Fibroblast of lung (primary cell): Measurements from ENCODE around the gene JUP. TPM values are rescaled to one million over a fixed set of nuclear protein-coding genes. Genes with fewer than 3 reads are reported as not detected.

Source experiments
- DNase-seq, 2 donors: peaks; one replicate each; pipeline versions ENCODE4 v3.0.0 to v3.0.0-alpha.2; 2010; ENCODE audit warnings: low read depth in 2 of 2
- H2AFZ ChIP-seq: 2 replicates; pipeline ENCODE4 v1.5.1; 2012; ENCODE audit warnings: low read length, control low read depth, inconsistent platforms
- H3K27ac ChIP-seq: 2 replicates; pipeline ENCODE4 v1.5.1; 2011; ENCODE audit warnings: low read length, control low read depth; ENCODE audit not compliant: insufficient read depth
- H3K27me3 ChIP-seq: 2 replicates; pipeline ENCODE4 v1.5.1; 2011; ENCODE audit warnings: mild to moderate bottlenecking, low read length; ENCODE audit not compliant: control insufficient read depth, insufficient read depth
- H3K36me3 ChIP-seq: 2 replicates; pipeline ENCODE4 v1.5.1; 2011; ENCODE audit warnings: low read length; ENCODE audit not compliant: control insufficient read depth, insufficient read depth
- H3K4me1 ChIP-seq: 2 replicates; pipeline ENCODE4 v1.5.1; 2011; ENCODE audit warnings: low read length; ENCODE audit not compliant: control insufficient read depth, insufficient read depth; ENCODE audit errors: extremely low read depth
- H3K4me2 ChIP-seq: 2 replicates; pipeline ENCODE4 v1.5.1; 2011; ENCODE audit warnings: low read length, control low read depth; ENCODE audit not compliant: insufficient read depth; ENCODE audit errors: extremely low read depth
- H3K4me3 ChIP-seq, 4 experiments: fragments of 200-600 bp in 1 of 4; sonication (generic) in 1 of 4; replicated peaks in 1 of 4; 2 replicates each; pipeline ENCODE4 v1.5.1; 2011 to 2016; ENCODE audit warnings: low read length in 4 of 4, low read depth in 3 of 4, mild to moderate bottlenecking in 3 of 4, control low read depth in 2 of 4, inconsistent platforms in 1 of 4, mixed read lengths in 1 of 4; ENCODE audit not compliant: insufficient read depth in 1 of 4; ENCODE audit errors: control extremely low read depth in 1 of 4
- H3K79me2 ChIP-seq: 2 replicates; pipeline ENCODE4 v1.5.1; 2012; ENCODE audit warnings: mild to moderate bottlenecking, low read length, inconsistent platforms; ENCODE audit not compliant: control insufficient read depth, insufficient read depth
- H3K9ac ChIP-seq: 2 replicates; pipeline ENCODE4 v1.5.1; 2011; ENCODE audit warnings: mild to moderate bottlenecking, low read length, control low read depth; ENCODE audit not compliant: insufficient read depth
- H3K9me3 ChIP-seq: 2 replicates; pipeline ENCODE4 v1.5.1; 2012; ENCODE audit warnings: low read depth, low read length; ENCODE audit not compliant: control insufficient read depth, insufficient read depth
- H4K20me1 ChIP-seq: 2 replicates; pipeline ENCODE4 v1.5.1; 2011; ENCODE audit warnings: low read length; ENCODE audit not compliant: control insufficient read depth, insufficient read depth; ENCODE audit errors: extremely low read depth
- CTCF ChIP-seq, 2 donors: IDR thresholded peaks in 1 of 2; conservative IDR thresholded peaks in 1 of 2; 1 replicate in 1 of 2; 2 replicates in 1 of 2; pipeline ENCODE4 v1.5.1; 2011 to 2012; ENCODE audit warnings: low read length in 2 of 2, control low read depth in 1 of 2, inconsistent platforms in 1 of 2, low read depth in 1 of 2, mild to moderate bottlenecking in 1 of 2
- EZH2 ChIP-seq: IDR thresholded peaks from 2 replicates; pipeline ENCODE4 v1.5.1; 2012; ENCODE audit warnings: low read length, control low read depth, mild to moderate bottlenecking; ENCODE audit errors: missing control alignments
- polyA plus RNA-seq, 2 donors: library from polyadenylated mRNA; depleted of rRNA in 1 of 2; stranded (reverse) in 1 of 2; unstranded in 1 of 2; fragments of >200 nt; gene quantifications; 2 replicates each; pipeline ENCODE4 v1.2.1, GENCODE V29; 2011 to 2012; ENCODE audit warnings: missing spikeins in 1 of 2
- total RNA-seq: library from RNA; depleted of rRNA; stranded (reverse); fragments of >200 nt; gene quantifications from 2 replicates; pipeline ENCODE4 v1.2.1, GENCODE V29; 2014

Gene JUP
- total and polyA plus RNA-seq, 2 donors (not counting 1 experiment from before 2014, with no cell fraction given), result 3.2 to 13.2 TPM

- Histone ChIP-seq H3K9ac (no peak overlapping the region), H2AFZ (no peak overlapping the region), H3K36me3 (no peaks in the 10 kb centered on the region), H4K20me1 (no peaks in the 10 kb centered on the region), H3K27me3 (no peaks in the 10 kb centered on the region), H3K79me2 (no peaks in the 10 kb centered on the region), H3K27ac (no peak overlapping the region), H3K9me3 (no peaks in the 10 kb centered on the region), H3K4me3 (no peak overlapping the region), H3K4me2 (no peak overlapping the region), H3K4me1 (no peaks in the 10 kb centered on the region)
- no peak for TF ChIP-seq EZH2
- no peak for TF ChIP-seq CTCF (conservative IDR thresholded peaks at IDR 0.05 in 1 of 2, IDR thresholded peaks at IDR 0.05 in 1 of 2; ENCODE audit: low read depth in 1 of 2, low read length in 2 of 2)
- no peak for DNase-seq
Measured at GRCh38 chr17:41758601-41759000, 27.9 kb downstream of the JUP start.

- Histone ChIP-seq H3K27ac (no peak overlapping the region), H3K4me3 (no peak overlapping the region), H3K9me3 (no peaks in the 10 kb centered on the region), H3K9ac (no peak overlapping the region), H3K4me1 (no peaks in the 10 kb centered on the region), H3K36me3 (no peaks in the 10 kb centered on the region), H3K79me2 (no peaks in the 10 kb centered on the region), H3K4me2 (no peak overlapping the region), H2AFZ (no peak overlapping the region), H4K20me1 (no peaks in the 10 kb centered on the region), H3K27me3 (no peaks in the 10 kb centered on the region)
- DNase-seq, result no peak
- TF ChIP-seq CTCF (conservative IDR thresholded peaks at IDR 0.05 in 1 of 2, IDR thresholded peaks at IDR 0.05 in 1 of 2; ENCODE audit: low read depth in 1 of 2, low read length in 2 of 2) (no peak), EZH2 (no peak)
Measured at GRCh38 chr17:41754066-41754465, 32.4 kb downstream of the JUP start.

GRCh38 chr17:41751288-41751687 lies 35.2 kb downstream of the JUP start:
- Histone ChIP-seq H3K4me2 (no peak overlapping the region), H3K27ac (no peak overlapping the region), H3K36me3 (no peaks in the 10 kb centered on the region), H3K79me2 (no peaks in the 10 kb centered on the region), H3K4me3 (no peak overlapping the region), H3K27me3 (no peaks in the 10 kb centered on the region), H3K9ac (no peak overlapping the region), H3K4me1 (no peaks in the 10 kb centered on the region), H4K20me1 (no peaks in the 10 kb centered on the region), H2AFZ (no peak overlapping the region), H3K9me3 (no peaks in the 10 kb centered on the region)
- TF ChIP-seq EZH2, result no peak
- TF ChIP-seq CTCF (conservative IDR thresholded peaks at IDR 0.05 in 1 of 2, IDR thresholded peaks at IDR 0.05 in 1 of 2; ENCODE audit: low read depth in 1 of 2, low read length in 2 of 2), result no peak
- DNase-seq, result no peak
